Limb (tissue), 2 donors: ENCODE measurements around the gene ADD2.
"Not testable (repeated sequence)": the region's sequence is repeated elsewhere in the genome, so short reads cannot be mapped to it uniquely, and the experiment has no call there.

Source experiments
- DNase-seq, 2 donors: peaks; one replicate each; pipeline ENCODE4 v3.0.0-alpha.2; 2016; ENCODE audit errors: extremely low spot score in 2 of 2

Gene ADD2

DNA sequence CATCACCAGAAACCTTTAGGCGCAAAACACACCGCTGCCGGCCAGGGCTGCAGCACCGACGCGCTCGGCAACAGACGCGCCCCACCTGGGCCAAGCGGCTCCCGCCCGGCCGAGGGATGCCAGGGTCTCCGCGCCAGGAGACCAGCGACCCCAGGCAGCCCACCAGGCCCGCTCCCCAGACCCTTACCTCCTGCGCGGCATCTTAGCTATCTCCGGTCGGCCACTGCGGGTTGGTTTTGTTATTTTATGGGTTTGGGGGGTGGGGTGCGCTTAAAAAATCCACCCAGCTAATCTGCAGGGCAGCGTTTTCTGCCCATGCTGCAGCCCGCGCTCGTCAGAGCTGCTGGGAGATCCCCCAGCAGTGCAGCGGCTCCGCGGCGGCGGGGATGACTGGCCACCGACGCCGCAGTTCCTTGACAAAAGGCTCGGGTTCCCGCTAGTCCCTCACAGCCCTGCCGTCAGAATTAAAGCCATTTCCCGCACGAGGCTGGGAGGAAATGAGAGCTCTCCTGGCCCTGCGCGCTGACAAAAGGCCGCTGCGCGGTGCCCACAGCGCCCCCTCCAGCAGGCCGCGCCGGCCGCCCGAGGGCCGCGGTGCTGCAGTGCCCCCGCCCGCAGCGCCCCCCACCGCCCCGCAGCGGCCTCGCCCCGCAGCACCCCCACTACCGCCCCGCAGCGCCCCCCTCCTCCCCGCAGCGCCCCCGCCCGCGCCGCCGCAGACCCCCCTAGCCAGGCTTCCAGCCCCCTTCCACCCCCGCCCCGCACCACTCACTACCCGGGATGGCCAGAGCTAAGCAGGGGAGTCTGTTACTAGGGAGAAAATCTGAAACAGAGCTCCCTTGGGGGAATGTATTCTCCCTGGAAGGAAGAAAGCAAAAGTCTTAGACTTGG, at the start of gene ADD2:
TSS of gene ADD2 (minus strand) at position 502 of the 891 bp plus-strand sequence. CDS start 61,792 bp downstream, outside the sequence.
- peak; percentile 37 to 80 for DNase-seq

DNA sequence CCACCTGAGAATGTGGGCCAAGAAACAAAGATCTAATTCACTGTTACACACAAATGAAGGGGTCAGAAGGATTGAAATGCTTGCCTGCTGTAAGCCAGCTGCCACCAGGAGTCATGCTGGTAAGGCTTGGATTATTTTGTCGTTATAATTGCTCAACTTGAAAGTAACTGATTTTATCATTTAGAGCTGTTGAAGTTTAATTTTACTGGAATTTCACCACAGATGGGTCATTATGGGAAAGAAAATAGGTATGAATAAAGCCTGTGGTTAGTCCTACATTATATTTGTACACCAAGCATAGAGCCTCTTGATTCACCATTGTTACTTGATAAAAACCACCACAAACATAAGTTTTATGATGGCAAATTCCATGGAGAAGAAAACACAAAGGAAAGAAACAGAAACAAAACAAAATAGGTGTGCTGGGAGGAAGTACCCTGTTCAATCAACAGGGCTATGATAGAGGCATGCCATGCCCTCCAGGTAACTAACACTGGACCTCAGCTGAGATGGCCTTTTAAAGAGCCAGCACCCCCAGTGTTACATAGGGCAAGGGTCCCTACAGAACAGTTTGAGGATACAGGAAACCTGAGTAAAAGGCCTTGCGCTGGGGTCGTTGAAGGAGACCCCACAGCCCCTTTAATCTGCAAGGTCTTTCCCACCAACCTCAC, 49.4 kb upstream of the ADD2 start:
- no peak for DNase-seq

DNA sequence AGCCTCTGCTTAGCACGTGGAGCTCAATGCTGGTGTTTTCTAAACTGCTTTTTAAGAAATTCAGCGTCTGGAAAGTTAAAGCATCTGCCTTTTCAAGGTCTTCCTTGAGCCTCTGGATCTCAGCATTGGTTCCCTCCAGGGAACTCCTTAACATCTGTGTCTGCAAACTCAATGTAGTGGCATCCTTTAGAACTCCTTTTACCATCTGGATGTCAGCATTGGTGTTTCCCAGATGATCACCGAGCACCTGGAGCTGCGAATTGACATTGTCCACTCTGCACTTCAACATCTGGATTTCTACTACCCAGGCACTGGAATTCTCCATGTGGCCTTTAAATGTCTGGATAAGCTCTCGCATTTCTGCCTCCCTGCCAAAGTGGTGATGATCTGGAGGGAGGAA, 48.7 kb upstream of the ADD2 start:
- peak in 1 of 2 donors; percentile 32 for DNase-seq

DNA sequence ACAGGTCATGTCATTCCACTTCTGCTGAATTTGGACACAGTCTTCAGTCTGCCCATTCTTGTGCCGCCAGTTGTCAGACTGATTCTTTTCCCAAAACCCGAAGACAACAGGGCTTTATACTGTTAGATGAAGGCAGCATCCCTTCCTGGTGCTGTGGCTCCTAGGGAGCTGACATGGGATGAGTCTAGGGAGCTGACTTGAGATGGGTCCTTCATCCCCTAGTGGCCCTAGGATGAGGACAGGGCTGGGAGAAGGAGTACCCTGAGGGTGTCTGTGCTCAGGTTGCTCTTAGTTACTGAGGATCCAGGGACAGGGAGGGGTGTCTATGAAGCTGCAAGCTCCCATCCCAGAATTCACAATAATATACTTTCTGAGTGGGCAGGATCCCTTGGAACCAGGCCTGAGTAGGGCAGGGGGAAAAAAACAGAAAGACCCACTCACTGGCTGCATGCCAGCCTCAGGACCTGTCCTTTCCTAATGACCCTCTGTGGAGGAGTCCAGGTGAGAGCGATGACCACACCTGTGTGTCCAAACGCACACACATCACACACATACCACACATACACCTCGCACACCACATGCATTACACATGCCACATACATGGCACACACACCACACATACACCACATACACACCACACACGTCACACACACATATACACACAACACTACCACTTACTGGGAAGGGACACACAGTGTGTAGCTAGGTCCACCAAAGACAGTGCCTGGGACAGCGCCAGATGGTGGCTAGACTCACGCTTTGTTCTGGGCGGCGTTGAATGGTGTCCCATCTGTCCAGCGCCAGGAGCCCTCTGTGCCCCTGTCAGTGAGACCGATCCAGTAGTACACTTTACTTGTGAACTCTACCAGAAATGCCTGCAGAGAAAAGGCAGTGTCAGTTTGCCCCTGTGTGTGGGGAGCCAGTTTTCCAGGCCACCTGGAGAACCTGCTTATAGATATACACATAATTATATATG, 41.3 kb upstream of the ADD2 start:
- no peak for DNase-seq

DNA sequence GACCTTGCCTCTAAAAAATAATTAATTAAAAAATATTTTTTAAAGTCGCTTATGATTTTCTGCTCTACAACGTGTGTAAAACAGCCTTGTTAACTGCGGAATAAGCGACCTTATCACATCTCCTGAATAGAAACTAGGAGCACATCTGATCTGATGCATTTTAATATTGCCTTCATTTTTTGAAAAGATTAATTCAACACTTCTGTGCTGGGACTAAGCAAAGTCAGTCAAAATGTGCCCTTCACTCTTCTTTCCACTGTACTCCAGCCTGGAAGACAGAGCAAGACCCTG, 39.8 kb upstream of the ADD2 start:
- no peak for DNase-seq

- no peak for DNase-seq
Observed at GRCh38 chr2:70807102-70807827, 39.3 kb upstream of the ADD2 start.

DNA sequence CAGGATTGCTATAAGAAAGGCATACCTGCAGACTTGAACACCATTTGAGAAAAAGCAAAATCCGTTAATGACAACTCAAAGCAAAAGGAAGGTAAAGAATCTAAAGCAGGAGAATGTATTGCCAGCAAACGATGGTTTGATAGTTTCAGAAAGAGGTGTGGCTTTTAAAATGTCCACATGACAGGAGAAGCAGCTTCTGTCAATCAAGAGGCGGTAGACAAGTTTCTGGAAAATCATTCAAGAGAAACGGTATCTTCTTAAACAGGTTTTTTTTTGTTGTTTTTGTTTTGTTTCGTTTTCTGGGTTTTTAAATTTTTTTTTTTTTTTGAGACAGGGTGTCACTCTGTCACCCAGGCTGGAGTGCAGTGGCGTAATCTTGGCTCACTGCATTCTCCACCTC, 38.6 kb upstream of the ADD2 start:
- no peak for DNase-seq

DNA sequence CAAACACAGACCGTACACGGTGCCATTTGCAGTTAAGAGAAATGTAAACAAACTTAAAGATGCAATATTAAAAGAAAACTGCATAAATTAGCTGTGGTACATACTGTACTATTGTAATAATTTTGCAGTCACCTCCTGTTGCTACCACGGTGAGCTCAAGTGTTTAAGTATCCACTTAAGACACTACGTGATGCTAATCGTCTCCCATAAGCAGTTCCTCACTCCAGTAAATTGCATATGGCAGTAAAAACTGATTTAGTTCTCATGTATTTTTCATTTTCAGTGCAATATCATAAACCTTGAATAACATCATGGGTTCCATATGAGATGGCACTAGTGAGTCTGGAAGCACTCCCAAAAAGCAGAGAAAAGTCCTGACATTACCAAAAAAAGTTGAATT, 38.0 kb upstream of the ADD2 start:
- DNase-seq, result no peak

DNA sequence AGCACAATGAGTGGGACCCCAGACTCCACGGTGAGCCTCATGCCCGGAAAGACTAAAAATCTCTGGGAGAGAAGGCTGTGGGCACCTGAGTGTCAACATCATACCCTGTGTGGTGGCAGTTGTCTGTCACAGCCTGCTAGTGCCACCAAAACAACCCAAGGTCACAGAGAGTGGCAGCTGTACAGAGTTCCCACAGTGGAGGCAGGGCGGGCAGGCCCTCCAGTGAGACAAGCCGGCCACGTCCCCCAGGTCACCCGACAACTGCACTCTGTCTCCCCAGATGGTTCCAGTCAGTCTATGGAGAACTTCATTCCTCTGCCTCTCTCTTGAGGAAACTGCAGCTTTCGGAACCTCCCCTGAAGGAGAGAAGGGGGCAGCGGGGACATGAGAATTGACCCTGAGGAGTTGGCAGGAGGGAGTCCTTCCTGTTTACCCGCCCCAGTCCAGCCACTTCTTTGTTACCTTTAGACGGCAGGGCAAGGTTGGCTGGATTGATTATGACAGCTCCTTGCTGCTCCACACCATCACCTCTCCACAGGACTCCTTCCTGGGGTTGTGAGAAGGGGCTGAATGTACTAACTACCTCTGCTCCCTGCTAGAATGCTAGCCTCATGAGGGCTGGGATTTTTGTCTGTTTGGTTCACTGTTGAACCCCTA, 33.7 kb upstream of the ADD2 start:
- DNase-seq, result no peak

DNA sequence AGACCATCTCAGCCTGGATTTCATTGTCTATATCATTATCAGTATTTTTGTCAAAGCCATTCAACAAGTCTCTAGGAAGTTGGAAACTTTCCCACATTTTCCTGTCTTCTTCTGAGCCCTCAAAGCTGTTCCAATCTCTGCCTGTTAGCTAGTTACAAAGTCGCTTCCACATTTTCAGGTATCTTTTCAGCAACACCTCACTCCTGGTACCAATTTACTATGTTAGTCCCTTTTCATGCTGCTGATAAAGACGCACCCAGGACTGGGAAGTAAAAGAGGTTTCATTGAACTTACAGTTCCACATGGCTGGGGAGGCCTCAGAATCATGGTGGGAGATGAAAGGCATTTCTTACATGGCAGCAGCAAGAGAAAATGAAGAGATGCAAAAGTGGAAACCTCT, 31.7 kb upstream of the ADD2 start:
- no peak for DNase-seq

DNA sequence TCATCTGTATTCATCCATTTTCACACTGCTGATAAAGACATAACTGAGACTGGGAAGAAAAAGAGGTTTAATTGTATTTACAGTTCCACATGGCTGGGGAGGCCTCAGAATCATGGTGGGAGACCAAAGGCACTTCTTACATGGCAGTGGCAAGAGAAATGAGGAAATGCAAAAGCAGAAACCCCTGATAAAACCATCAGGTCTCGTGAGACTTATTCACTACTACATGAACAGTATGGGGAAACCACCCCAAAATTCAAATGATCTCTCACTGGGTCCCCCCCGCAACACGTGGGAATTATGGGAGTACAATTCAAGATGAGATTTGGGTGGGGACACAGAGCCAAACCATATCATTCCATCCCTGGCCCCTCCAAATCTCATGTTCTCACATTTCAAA, 30.0 kb upstream of the ADD2 start:
- DNase-seq, result not testable (repeated sequence)

DNA sequence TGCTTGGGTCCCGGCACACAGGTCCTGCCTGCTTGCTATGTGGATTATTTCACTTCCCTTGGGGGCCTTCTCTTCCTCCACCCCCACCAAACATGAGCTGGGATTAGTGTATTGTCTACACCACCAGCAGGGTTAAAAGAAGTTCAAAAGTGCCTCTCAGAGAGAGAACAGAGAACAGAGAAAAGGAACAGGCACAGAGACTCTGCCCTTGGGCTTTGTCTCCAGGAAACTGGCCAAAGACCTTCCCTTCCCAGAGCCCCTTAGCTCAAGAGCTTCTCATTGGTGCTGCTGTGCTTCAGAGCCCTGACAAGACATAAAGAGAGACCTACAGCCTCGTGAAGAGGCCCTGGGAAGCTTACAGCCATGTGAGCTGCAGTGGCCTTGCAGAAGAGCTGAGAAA, 29.5 kb upstream of the ADD2 start:
- DNase-seq, result no peak

DNA sequence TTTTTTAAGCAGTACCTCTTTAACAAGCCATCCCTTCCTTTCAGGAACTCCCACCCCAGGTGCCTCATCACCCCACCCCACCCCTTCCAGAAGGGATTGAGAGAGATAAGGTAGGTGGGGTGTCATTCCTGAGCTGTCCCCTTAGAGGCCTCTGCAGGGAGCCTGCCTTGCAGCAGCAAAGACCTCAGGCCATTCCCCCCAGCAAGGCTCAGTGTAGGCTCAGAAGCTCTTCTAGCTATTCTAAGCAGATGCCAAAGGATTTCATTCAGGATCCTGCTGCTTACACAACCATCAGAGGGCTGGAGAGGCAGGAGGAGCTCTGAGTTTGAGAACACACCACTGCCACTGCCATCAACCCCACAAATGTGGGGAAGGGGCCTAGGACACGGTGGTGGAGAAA, 28.3 kb upstream of the ADD2 start:
- no peak for DNase-seq

DNA sequence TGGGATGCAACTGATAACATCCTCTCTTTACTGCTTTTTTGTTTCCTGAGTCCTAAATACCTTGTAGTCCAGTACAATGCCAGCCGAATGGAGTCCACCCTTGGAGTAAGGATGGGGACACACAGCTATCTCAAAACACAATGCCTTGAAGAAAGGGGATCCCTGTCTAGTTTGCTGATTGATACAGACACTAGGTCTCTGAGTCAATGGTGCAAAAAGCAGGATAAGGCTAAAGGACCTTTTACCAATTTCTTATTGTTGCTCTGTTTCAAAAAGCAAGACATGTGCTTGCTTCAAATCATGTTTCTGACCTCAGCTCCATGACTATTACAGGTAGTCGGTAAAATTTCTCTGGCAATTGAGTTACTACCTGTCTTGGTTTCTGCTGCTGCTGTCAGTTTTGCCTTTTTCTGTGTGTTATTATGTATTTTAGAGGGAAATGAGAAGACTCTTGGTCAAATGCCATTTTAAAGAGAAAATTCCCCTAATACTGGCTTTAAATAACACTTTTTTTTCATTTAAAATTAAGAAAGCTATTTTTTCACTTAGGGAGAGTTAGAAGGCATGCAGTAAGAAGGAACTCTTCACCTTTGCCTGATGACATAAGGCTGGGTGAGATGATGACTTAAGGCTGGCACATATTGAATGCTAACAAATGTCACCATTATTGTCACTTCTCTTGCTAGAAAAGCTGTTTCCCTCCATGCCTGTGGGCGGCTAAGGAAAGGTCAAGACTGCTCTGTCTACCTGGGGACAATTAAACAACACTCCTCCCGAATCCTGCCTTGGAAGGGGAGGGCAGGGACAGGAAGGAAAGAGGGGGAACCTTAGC, 27.4 kb upstream of the ADD2 start:
- DNase-seq, result no peak

DNA sequence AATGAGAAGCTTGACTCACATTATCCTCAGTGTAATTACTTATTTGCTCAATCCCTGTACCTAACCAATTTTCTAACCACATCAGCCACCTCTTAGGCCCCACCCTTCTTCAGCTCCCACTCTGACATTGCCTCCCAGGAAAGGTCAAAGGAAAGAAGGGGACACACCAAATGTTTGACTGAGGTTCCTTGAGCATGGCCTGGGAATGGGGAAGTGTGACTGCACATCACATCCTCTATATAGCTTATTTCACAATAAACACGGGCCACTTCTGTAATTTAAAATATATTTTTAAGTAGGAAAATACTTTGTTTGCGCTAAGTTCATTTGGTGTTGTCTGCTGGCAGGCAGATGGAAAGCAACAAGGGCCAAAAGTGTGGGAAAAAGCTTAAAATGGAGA, 25.4 kb upstream of the ADD2 start:
- no peak for DNase-seq

DNA sequence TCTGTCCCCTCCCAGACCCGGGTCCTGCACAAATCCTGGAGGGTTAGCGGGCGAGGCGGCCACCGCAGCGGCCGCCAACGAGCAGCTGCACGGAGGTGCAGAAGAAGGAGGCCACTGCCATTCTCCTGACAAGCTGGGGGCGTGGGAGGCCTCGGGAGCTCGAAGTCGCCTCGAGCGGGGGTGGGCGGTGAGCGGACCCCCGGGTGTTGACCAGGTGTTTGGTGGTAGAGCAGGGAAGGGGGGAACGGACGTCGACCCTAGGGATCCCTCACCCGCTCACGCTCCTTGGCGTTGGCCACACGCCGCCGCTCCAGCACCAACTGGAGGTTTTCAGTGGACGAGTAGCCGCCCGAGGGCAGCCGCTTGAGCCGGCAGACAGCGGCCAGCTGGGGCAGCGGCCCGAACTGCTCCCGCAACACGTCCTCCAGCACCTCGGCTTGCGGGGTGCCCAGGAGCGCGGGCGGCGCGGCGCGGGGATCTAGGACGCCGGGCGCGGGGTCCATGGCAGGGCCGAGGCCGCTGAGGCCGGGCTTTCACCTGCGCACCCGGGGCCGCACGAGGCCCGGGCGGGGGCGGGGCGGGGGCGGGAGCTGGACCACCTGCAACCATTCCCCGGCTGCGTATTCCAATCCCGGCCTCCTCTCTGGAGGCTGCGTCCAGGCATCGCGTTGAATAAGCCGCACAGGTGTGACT, 22.3 kb upstream of the ADD2 start, which contains the start of gene FIGLA:
TSS of gene FIGLA (minus strand) at position 508 of the 693 bp plus-strand sequence. CDS start at position 503, 5 bp downstream.
- peak in 1 of 2 donors; percentile 53 for DNase-seq

DNA sequence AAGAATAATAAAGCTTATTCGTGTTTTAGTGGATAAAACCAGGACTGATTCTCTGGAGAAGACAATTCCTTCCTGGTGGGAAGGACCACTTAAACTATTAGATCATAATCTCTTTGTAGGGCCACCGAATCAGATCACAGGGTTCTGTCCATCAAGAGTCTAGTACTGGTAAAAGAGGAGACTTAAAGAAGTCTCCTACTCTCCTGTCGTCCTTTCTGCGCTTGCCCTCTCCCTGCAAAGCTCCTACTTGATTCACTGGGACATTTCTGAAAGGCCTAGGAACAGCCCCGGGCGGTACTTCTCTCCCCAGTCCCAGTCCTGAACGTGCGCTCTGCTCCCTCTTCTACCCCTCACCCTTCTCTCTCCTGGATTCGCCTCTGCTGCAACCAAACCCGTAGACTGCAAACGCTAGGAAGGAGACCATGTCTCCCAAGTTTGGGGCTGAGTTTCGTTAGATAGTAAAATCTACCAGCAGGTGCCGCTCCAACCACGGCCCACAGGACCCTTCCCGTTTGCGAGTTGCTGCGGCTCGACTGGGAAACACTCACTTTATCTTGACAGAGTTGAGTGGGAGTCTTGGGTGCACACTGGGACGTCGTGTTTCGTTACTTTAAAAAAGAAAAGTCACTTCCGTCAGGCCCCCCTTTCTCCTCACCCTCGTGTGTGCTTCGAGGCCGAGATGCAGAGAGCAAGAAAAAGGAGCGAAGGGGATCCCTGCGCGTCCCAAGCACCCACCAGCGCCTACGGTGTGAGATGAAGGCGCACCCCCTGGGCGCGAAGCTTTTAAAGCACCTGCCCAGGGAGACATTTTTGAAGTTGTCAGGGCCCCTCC, 21.5 kb upstream of the ADD2 start:
- DNase-seq, result peak; percentile 67 to 83
